CD4-positive, alpha-beta T cell treated with Interleukin-1 beta for 1 hour (primary cell): ENCODE measurements around the gene RASA3.
"Not testable (repeated sequence)": the region's sequence is repeated elsewhere in the genome, so short reads cannot be mapped to it uniquely, and the experiment has no call there.

Source experiments
- DNase-seq, 2 donors: peaks; one replicate each; pipeline ENCODE4 v3.0.0-alpha.2; 2020 to 2022

Gene RASA3

DNA sequence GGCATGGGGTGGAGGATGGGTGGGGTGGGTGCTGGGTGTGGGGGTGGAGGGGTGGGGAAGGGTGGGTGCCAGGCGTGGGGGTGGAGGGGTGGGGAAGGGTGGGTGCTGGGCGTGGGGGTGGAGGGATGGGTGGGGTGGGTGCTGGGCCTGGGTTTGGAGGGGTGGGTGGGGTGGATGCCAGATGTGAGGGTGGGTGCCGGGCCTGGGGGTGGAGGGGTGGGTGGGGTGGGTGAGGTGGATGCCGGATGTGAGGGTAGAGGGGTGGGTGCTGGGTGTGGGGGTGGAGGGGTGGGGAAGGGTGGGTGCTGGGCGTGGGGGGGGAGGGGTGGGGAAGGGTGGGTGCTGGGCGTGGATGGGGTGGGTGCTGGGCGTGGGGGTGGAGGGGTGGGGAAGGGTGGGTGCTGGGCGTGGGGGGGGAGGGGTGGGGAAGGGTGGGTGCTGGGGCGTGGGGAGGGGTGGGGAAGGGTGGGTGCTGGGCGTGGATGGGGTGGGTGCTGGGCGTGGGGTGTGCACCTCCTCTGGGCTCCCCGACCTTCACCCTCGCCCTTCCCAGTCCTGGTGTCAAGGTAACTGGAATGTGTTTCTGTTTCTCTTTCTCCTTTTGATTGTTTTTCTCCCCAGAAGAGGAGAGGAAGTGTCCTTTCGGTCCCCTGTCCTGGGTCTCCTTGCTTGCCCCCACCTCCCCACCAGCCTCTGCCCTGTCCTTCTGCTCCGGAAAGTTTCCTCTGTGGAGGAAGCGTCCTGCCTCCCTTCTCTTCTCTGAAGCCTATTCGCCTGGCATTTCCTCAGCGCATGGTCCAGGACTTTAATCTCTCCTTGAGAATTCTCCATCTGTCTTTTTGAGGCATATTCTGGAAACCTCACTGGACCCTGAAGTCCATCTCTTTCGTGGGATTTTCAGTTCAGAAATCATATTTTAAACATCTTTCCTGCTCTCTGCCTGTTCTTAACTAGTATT, 23.8 kb upstream of the RASA3 start:
- DNase-seq: peak in 1 of 2 donors; percentile 49

DNA sequence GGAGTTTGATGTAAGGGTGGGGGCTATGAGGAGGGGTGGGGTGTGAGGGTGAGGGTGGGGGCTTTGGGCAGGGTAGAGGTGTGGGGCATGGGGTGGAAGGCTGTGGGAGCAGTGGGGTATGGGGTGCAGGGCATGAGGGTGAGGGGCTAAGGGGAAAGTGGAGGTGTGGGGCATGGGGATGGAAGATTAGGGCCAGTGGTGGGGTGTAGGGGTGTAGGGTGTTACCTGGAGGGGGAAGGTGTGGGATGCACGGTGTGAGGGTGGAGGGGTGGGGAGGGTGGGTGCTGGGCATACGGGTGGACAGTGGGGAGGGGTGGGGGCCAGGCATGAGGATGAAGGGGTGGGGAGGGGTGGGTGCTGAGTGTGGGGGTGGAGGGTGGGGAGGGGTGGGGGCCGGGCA, 22.9 kb upstream of the RASA3 start:
- no peak for DNase-seq

DNA sequence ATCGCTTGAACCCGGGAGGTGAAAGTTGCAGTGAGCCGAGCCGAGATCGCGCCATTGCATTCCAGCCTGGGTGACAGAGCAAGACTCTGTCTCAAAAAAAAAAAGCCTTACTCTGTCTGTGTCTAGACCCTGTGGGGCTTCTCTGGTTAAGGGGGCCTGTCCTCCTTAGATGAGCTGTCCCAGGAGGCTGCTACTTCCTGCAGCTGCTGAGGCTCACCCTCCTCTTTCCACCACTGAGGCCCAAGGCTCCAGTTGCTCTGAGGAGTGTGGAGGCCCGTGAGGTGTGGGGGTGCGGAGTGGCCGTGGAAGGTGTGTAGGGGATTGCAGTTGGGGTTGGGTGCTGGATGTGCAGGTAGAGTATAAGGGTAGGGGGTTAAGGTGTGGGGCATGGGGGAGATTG, 22.1 kb upstream of the RASA3 start:
- DNase-seq: no peak

GRCh38 chr13:114153485-114154080, 21.2 kb upstream of the RASA3 start:
- no peak for DNase-seq

DNA sequence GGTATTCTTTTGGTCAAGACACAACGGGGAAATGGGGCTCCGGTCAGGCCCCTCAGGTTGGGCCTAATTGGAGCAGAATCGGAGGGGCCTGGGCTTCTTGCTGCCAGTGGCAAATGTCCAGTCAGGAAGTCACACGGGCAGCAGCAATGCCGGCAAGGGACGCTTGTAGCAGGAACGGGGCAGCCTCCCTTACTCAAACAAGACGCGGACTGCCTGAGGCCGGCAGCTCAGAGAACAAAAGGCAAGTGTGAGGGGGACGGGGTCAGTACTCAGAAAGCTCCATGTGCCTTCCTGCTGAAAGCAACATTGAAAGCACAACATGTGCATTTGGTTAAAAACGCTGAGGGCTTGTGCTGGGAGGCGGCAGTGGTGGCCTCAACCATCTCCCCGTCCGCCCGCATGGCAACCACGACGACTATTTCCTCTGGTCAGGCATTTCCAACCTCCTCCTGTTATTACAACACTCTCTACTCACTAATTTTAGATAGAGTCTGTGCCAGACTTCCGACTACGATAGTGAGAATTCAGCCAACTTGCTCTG, 20.5 kb upstream of the RASA3 start:
- no peak for DNase-seq

- no peak for DNase-seq
Observed at GRCh38 chr13:114152285-114152645, 19.8 kb upstream of the RASA3 start.

DNA sequence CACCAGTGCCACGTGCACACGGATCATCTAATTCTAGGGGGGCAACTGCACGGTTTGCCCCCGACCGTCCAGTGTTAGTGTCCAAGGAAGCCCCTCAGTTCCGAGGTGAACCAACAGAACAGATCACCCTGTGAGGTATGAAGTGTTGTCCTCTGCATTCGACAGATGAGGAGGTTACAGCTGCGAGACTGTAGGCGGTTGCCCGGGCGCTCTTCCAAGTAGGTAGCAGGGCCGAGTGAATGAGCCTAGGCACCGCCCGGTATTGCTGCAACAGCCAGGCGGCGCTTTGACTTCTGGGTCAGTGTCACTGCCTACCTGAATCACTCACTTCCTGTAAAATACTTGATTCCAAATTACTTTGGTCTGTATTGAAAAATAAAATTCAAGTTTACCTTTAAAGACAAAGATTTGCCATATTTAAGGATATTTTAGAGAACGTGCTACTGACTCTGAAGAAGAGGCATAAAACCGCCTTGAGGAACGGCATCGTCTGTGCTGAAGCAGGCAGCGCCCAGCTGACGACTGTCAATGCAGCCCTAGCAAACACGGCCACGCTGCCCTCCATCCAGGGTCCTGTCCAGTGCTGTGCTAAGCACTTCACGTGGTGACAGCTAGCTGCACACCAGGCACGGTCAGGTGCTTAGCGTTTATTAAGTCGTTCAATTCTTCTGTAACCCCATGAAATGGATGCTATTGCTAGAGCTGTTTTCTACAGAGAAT, 19.3 kb upstream of the RASA3 start:
- DNase-seq: peak; percentile 52 to 57

DNA sequence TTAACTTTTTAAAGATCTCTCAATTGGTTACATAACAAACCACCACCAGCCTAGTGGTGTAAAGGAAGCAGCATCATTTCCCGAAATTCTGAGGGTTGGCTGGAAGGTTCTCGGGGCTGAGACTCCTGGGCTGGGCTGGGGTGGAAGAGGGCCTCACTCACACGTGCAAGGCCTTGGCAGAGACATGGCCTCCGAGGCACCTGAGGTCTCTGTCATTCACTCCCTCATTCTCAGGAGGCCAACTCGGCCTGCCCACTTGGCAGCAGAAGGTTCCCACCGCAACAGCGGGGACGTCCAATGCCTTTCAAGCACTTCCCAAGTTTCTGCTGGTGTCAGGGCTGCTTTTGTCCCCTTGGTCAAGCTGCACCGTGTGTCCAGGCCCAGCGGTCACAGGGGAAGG, 18.6 kb upstream of the RASA3 start:
- peak; percentile 48 to 59 for DNase-seq

DNA sequence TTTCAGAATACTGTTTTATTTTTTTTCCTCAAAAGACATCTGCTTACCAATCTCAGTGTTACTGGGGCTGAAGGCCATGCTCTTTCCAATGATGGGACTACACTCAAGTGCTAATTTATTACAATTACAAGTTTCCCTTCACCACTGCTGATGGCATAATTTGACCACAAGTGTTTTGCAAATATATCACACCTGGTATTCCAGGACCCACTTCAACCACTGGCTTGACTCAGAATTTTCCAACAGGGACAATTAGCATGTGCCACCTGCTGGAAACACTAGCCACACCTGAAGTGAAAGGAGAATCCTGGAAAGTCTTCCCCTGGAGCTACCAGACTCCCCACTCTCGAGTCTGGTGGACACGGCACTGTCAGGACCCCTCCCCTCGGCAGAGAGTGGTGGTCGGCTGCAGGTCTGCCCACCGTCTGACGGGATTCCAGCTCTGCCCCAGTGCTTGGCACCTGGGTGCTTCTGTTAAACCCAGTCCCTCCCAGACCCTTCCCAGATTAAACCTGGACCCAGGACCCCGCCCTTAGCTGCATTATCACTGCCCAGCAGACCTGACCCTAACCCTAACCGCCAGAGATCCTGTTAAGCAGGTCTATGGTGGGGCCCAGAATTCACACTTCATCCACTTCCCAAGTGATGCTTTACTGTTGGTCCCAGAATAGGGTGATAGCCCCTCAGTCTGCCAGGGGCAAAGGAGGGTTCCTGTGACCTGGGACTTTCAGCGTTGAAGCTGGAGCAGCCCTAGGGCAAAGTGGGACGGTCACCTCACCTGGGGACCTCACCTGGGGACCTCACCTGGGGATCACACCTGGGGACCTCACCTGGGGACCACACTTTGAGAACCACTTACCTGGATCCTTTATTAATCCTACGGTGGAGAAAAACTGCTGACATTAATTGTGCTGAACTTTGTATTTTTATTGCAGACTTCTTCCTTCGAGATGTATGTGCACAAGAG, 17.6 kb upstream of the RASA3 start:
- no peak for DNase-seq

DNA sequence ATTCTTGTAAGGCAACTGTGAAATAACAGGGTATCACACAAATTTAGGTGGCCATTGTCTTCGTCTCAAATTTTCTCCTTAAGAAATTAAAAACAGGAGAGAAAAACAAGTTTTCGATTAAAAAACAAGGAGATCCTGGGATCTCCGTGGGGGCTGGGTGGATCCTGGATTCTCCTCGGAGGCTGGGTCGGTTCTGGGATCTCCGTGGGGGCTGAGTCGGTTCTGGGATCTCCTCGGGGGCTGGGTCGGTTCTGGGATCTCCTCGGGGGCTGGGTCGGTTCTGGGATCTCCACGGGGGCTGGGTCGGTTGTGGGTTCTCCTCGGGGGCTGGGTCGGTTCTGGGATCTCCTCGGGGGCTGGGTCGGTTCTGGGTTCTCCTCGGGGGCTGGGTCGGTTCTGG, 16.5 kb upstream of the RASA3 start:
- not testable (repeated sequence) for DNase-seq

- DNase-seq: peak; percentile 91 to 92
Observed at GRCh38 chr13:114148521-114148855, 16.1 kb upstream of the RASA3 start.

DNA sequence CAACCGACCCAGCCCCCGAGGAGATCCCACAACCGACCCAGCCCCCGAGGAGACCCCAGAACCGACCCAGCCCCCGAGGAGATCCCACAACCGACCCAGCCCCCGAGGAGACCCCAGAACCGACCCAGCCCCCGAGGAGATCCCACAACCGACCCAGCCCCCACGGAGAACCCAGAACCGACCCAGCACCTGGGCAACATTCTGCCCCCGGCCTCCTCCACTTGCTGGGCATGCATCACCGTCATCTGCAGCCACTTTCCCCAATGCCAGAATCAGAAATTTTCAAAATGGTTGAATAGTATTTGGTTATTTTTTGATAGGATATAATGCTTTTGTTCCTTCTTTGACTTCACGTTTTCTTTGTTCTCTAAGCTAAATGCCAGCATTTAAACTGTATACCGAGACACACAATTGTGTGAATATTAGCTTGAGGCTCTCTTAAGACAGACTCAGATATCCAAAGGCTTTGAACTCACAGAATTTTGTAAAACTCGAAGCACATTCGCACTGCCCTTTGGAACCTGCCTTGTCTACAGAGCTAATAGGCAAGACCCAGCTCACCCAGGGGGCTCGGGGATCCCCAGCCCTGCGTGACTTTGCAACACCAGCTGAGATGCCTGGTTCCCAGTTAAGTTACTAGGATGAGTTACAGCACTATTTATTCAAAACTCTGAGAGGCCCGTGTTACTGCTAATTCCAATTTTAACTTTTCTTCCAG, 15.5 kb upstream of the RASA3 start:
- no peak for DNase-seq

DNA sequence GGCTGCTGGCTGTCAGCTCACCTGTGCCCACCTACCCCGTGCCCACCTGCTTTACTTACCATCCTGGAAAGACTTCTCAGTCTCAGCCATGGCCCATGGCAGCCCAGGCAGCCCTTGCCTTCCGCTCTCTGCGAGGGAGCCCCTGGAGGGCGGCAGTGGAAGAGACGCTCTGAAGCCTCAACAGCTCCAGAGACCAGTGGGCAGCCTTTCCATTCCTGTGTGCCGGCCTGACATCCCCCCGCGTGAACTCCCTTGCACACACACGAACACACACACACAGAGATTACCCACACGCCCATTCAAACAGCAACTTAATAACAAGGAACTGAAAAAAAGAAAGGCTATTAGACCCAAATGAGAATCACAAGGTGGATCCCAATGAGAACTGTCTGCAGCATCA, 14.2 kb upstream of the RASA3 start:
- no peak for DNase-seq

GRCh38 chr13:114146173-114146572, 13.8 kb upstream of the RASA3 start:
- no peak for DNase-seq

DNA sequence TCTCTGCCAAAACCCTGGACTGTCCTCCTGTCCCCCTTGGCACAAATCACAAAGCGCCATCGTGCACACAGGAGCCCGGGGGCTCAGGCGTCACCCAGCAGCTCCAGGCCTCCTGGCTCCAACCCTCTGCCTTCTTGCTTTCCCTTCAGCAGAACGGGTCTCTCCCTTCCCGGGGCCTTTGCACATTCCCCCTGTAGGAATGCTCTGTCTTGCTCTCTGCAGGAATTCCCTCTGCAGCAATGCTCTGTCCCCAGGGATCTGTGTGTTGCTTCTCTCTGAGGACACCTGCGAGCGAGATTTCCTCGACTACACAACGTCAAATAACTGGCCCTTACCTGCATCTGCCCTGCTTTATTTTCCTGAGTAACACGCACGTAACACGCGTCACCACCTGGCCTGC, 13.3 kb upstream of the RASA3 start:
- DNase-seq: no peak

DNA sequence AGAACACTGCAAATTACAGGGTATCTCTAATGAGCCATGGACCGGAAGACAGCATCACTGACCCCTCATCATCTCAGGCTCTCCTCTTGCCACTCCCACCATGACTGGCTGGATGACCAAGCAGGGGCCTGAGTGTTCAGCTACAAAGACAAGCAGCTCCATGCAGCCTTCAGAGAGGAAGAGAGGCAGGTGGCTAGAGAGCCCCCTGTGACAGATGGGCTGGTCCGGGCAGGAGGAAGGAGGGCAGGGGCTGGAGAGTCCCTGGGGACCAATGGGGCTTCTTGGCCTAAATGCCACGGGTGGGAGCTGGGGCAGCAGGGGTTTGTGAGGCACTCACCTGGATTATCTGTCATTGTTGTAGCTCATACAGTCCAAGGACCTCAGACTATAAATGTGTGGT, 12.8 kb upstream of the RASA3 start:
- no peak for DNase-seq

GRCh38 chr13:114144606-114145244, 12.3 kb upstream of the RASA3 start:
- no peak for DNase-seq

- DNase-seq: peak; percentile 51 to 66
Observed at GRCh38 chr13:114143806-114144605, 11.6 kb upstream of the RASA3 start.

- peak; percentile 83 to 85 for DNase-seq
Observed at GRCh38 chr13:114142640-114143490, 10.4 kb upstream of the RASA3 start.
